Upper lobe of right lung (tissue), 1 donor: ENCODE data around the gene MPEG1. TPM values are rescaled to one million over a fixed set of nuclear protein-coding genes. Genes with fewer than 3 reads are reported as not detected.

Experiments
- ATAC-seq: fragments of 200-7000 bp; cut with Tn5 transposase; one replicate; pipeline ENCODE4 v1.9.1; 2020; ENCODE audit warnings: mild to moderate bottlenecking, moderate library complexity
- DNase-seq: peaks from one replicate; pipeline ENCODE4 v3.0.0-alpha.2; 2020
- H3K27ac ChIP-seq: fragments of 200-600 bp; one replicate; pipeline ENCODE4 v1.8.0; 2022
- H3K27me3 ChIP-seq: fragments of 200-600 bp; one replicate; pipeline ENCODE4 v1.8.0; 2022; ENCODE audit warnings: mild to moderate bottlenecking
- H3K36me3 ChIP-seq: fragments of 200-600 bp; one replicate; pipeline ENCODE4 v1.8.0; 2022
- H3K4me1 ChIP-seq: fragments of 200-600 bp; one replicate; pipeline ENCODE4 v1.8.0; 2022
- H3K4me3 ChIP-seq: fragments of 200-600 bp; one replicate; pipeline ENCODE4 v1.8.0; 2022; ENCODE audit warnings: mild to moderate bottlenecking
- H3K9me3 ChIP-seq: fragments of 200-600 bp; one replicate; pipeline ENCODE4 v1.8.0; 2022
- CTCF ChIP-seq: fragments of 200-600 bp; IDR thresholded peaks from one replicate; pipeline ENCODE4 v1.8.0; 2022; ENCODE audit warnings: antibody characterized with exemption
- intact Hi-C: fragments of 100-400 bp; cut with DNase I; formaldehyde crosslinking; loops from one replicate; pipeline ENCODE4 v1.11.0; 2022
- long read RNA-seq: library from polyadenylated mRNA; unstranded; transcript quantifications from one replicate; pipeline ENCODE4 v2.0.0, GENCODE V29; 2021
- total RNA-seq: library from RNA; stranded (reverse); fragmentation: NEBNext Ultra II Directional; extraction: Animal tissue kit (Norgen Biotek cat#: 25700); gene quantifications from one replicate; pipeline ENCODE4 v1.2.1, GENCODE V29; 2021
- donor health status: DM: no; HTN: yes; CAD: no; lungs with severe emphysema.

Gene MPEG1
- total RNA-seq, result 34.1 TPM
- long read RNA-seq, full-length matches to known transcripts, result 28 of 29 reads
- long read RNA-seq, partial matches to known transcripts, result 0 of 29 reads
- long read RNA-seq, other reads (novel, unspliced or antisense), result 1 of 29 reads

DNA sequence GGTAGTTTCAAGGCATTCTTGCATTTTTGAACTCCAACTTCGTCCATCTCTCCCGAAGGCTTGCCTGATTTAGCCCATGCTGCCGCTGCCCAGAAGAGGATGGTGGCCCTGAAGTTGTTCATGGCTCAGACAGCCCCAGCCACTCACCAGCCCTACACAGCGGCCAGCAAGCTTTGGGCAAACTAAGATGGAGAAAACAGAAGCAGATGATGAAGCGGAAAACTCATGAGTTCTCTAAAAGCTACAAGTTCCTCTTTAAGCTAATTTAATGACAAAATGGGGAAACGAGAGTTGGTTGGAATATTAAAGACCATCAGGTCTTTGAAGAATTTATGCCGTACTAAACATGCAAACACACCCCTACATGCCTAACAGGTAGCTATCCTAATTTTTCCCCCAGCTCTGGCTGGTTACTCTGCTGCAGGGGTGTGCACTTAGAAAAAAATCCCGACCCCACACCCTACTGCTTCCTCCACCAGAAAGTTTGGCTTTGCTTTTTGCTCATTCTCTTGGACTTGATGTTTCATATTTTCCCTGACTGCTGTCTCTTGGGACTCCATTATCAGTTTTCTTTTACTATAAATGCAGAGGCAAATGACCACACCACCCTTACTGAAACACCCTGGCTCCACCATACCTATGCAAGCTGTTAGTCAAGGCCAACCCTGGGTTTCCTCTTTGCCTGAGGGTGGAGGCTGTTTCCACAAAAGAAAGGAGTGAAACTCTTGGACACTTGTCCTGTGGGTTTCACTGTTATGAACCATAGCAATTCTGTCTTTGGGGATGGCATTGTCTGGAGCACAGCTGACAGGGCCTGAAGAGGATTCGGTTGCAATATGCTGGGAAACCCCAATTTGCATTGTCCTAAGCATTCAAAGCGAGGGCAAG, at the start of gene MPEG1:
Gene MPEG1, minus strand, starts transcription at position 184 of the 888 bp plus-strand sequence. Its CDS starts 62 bp downstream, at position 122.
- H3K4me1 ChIP-seq, result peaks cover 17% of the 10 kb centered on the region
- DNase-seq (no peak), ATAC-seq (peak; percentile 52)
- H3K27ac ChIP-seq, result peak within 1 kb of the TSS; percentile 15
- no peak for TF ChIP-seq CTCF
- H3K9me3 ChIP-seq, result no peaks in the 10 kb centered on the region
- no peaks in the 10 kb centered on the region for H3K27me3 ChIP-seq
- peak within 1 kb of the TSS; percentile 24 for H3K4me3 ChIP-seq
- intact Hi-C loops, result no loop called here
- H3K36me3 ChIP-seq, result no peaks in the 10 kb centered on the region

- no peak for TF ChIP-seq CTCF
- no peak for ATAC-seq
- DNase-seq, result no peak
These were observed 49.6 kb upstream of the MPEG1 start for GRCh38 chr11:59262177-59262818.

GRCh38 chr11:59261150-59261549, 48.4 kb upstream of the MPEG1 start:
- no peak for TF ChIP-seq CTCF
- Histone ChIP-seq H3K4me1 (no peaks in the 10 kb centered on the region), H3K4me3 (no peak overlapping the region), H3K27me3 (no peaks in the 10 kb centered on the region), H3K36me3 (no peaks in the 10 kb centered on the region), H3K9me3 (no peaks in the 10 kb centered on the region), H3K27ac (no peak overlapping the region)
- DNase-seq, result no peak
- ATAC-seq, result no peak
- intact Hi-C loops, result no loop called here

More at GRCh38 chr11:59262177-59262818, 49.6 kb upstream of the MPEG1 start:
- Histone ChIP-seq H3K4me3 (no peak overlapping the region), H3K36me3 (no peaks in the 10 kb centered on the region), H3K9me3 (no peaks in the 10 kb centered on the region), H3K27ac (no peak overlapping the region), H3K27me3 (no peaks in the 10 kb centered on the region), H3K4me1 (no peaks in the 10 kb centered on the region)
- intact Hi-C loops, result no loop called here

GRCh38 chr11:59259867-59260475, 47.2 kb upstream of the MPEG1 start:
- Histone ChIP-seq H3K4me1 (no peaks in the 10 kb centered on the region), H3K27me3 (no peaks in the 10 kb centered on the region), H3K4me3 (no peak overlapping the region), H3K36me3 (no peaks in the 10 kb centered on the region), H3K9me3 (no peaks in the 10 kb centered on the region), H3K27ac (no peak overlapping the region)
- intact Hi-C loops, result no loop called here
- DNase-seq (no peak), ATAC-seq (no peak)
- no peak for TF ChIP-seq CTCF

DNA sequence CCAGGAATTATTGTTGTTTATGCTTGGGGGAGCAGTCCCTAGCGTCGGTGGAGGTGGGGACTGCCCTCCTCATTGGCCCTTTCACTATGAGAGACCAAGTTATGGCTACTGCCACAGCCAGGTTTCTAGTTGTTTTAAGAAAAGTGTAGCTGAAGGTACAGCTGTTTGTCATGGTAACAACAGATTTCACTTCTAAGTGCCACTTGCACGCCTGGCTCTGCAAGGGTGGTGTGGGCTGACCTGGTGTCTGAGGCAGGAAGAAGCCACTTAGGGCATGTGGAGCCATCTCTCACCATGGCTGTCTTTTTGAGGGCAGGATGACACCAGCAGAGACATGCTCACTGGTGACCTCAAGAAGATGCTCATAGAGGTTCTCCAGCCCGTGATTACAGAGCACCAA, 46.3 kb upstream of the MPEG1 start:
- Histone ChIP-seq H3K36me3 (no peaks in the 10 kb centered on the region), H3K4me1 (no peaks in the 10 kb centered on the region), H3K9me3 (no peaks in the 10 kb centered on the region), H3K4me3 (no peak overlapping the region), H3K27me3 (no peaks in the 10 kb centered on the region), H3K27ac (no peak overlapping the region)
- no peak for TF ChIP-seq CTCF
- intact Hi-C loops, result no loop called here
- DNase-seq, result no peak
- ATAC-seq, result no peak
